Renal cortical epithelial cell (primary cell): ENCODE results near the gene ZNF816. TPM values are rescaled to one million over a fixed set of nuclear protein-coding genes. Genes with fewer than 3 reads are reported as not detected.
"Not testable (repeated sequence)": the region's sequence is repeated elsewhere in the genome, so short reads cannot be mapped to it uniquely, and the experiment has no call there.

Experiments
- DNase-seq: peaks from one replicate; pipeline ENCODE4 v3.0.0-alpha.2; 2011; ENCODE audit warnings: low read depth
- total RNA-seq: library from RNA; depleted of rRNA; stranded (reverse); fragments of >200 nt; gene quantifications from 2 replicates; pipeline ENCODE4 v1.2.3, GENCODE V29; 2014

ZNF816 gene
- total RNA-seq: 27.8 and 28.3 TPM in 2 replicates

DNA sequence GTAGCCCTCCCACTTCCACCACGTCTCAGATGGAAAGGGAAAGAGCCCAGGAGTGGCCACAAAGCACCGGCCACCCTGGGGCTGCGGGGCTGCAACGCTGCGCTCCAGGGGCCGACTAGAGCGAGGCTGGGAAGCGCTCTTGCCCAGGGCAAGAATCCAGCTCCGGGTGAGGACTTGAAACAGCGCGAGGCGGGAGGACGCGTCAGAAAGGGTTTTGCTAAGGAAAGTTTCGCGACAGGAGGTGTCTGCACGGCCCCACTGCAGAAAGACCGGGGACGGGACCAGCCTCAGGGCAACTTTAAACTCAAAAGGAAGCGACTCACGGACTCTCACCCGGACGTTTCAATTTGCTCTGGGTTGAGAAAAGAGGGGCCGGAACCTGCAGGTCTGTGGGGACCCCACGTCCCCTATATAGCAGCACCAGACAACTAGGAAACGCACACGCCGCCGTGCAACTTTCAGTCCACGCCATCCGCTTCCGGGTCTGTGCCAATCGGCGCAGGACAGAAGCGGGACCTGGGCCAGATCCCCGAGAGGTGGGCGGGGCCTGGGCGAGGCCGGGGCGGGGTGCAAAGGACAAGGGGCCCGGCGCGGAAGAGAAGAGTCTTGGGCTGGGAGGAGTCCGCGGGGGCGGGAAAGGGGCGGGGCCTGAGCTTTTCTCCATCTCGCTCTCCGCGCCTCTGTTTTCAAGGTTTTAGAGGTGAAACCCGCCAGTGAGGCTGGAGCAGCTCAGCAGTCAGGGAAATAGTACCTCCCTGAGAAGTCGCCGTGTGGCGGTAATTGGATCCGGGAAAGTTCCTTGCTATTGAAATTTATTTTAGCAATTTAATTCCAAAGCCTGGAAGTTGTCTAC is at the start of gene ZNF816:
TSS of gene ZNF816 (minus strand) at position 488 of the 853 bp plus-strand sequence. CDS start 6,792 bp downstream, outside the sequence.
- peak; percentile 77 for DNase-seq

DNA sequence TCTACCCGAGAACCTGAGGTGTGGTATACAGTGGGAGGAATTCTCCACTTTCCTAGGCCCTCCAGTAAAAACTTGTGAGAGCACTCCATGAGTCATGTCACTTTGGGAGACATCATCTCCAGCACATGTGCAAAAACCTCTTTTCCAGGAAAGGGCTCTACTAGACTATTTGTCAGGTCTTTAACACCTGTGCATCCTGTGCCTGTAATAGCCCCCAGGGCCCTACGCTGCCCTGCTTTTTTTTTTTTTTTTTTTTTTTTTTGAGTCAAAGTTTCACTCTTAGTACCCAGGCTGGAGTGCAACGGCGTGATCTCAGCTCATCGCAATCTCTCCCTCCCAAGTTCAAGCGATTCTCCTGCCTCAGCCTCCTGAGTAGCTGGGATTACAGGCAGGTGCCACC is 49.3 kb upstream of the ZNF816 start:
- no peak for DNase-seq

DNA sequence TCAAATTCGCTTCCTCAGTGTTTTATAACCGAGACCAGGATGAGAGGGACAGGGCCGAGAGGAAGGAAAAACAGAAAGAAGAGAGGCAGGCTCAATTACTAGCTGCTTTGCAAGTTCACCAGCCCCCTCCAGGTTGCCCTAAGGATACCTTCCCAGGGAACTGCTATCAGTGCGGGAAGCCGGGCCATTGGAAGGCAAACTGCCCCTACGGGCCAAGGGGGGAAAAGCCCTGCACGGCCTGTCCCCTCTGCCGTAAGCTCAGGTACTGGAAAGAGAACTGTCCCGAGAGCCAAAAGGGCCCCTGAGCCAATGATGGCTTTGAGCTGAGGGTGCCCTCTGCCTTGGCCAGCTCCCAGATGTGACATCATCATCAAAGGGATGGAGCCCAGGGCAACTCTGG is 47.8 kb upstream of the ZNF816 start:
- DNase-seq: no peak

DNA sequence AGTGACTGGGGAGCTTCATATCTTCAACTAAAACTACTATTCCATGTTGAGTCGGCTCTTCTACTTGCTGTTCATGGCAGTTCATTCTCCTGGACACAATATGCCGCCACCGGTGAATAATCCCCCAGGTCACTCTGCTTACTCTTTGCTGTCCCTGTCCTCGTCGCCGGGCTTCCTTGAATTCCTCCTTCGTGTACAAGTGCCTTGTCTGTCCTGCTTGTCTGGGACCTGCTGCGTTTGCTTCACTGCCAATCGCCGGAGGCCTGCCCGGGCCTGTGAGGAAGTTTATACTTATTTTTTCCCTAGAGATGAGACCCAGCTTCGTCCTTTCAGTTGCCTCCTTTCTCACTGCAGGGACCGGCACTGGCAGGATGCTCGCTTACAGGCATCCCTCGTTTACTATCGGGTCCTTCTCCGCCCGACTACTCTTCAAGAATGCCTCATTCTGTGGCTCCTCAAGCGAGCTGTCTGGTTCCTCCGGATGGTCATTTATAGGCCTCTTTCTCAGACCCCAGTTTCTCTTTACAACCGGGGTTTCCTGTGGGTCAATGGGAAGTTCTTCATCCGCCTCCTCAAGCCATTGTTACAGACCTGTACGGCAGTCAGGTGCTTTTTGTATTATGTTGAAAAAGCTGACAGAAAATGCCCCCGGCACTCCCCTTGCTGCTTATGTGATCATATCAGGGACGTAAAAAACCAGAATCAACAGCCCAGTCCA is 45.5 kb upstream of the ZNF816 start:
- DNase-seq: no peak

DNA sequence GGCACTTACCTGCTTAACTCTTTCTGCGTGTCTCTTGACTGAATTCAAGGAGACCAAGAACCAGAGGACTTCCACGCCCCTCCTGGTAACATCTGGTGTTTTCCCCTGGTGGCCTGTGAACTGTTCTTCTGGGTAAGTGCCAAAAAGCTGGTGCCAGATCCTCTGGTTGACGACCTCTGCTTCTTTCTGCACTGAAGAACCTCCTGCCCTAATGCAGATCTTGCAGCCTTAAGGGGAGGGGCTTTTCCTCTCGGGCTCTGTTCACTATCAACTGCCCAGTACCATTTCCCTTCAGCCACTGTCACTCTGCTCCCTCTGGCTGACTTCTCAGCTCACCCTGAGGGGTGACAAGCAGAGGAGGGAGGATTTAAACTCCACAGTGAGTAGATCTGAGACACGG is 44.9 kb upstream of the ZNF816 start:
- no peak for DNase-seq

DNA sequence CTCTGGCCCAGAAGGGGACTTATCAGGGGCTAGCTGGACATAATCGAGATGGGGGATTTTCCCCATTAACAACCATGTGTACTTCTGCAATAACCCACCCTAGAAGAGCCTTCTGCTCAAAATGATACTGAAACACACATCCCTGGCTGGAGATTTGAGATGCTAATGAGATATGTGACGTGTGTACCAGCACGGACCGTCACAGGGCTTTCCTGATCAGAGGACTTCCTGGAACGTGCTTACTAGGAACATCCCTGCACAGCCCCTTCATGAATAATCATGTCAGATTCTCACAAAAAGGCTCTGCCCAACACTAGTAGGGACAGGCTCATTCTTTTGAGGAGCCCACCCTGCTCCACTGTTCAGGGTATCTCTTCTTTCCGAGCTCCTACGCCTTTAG is 44.5 kb upstream of the ZNF816 start:
- DNase-seq: no peak

DNA sequence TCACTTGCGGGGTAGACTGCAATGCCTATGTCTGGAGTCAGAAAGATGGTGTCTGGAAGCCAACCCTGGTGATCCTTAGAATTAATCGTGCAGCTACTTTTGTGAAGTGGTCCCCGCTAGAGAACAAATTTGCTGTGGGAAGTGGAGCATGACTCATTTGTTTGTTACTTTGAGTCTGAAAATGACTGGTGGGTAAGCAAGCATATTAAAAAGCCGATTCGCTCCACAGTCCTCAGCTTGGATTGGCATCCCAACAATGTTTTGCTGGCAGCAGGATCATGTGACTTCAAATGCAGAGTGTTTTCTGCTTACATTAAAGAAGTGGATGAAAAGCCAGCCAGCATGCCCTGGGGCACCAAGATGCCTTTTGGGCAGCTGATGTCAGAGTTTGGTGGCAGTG is 41.6 kb upstream of the ZNF816 start:
- no peak for DNase-seq

DNA sequence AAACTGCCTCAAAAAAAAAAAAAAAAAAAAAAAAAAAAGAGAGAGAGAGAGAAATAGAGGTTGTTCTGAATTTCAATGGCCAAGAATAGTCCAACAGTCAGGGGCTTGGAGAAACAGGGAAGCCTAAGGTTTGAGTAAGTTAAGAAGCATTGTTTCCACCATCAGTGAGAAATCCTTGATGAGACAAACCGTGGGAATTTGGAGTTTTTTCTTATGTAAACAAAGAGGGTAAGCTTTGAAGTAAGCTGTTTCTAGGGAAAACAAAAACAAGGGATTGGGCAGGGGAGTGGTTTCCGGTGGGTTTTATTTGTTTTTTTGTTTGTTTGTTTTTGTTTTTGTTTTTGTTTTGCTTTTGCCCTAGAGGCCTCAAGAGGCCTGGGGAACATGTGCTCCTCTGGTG is 39.8 kb upstream of the ZNF816 start:
- DNase-seq: no peak

DNA sequence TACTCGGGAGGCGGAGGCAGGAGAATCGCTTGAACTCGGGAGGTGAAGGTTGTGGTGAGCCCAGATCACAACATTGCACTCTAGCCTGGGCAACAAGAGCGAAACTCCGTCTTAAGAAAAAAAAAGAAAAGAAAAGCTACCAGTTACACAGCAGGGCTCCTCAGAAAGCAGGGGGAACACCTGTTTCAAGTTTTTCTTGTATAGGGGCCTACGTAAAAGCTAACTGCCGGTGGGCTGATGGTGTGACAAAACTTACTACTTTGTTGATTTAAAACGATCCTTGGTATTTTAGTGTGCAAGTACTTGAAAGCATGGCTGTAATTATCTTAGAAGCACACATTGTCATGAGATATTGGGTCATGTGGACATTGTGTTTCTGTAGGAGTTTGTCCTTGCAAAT is 35.3 kb upstream of the ZNF816 start:
- no peak for DNase-seq

DNA sequence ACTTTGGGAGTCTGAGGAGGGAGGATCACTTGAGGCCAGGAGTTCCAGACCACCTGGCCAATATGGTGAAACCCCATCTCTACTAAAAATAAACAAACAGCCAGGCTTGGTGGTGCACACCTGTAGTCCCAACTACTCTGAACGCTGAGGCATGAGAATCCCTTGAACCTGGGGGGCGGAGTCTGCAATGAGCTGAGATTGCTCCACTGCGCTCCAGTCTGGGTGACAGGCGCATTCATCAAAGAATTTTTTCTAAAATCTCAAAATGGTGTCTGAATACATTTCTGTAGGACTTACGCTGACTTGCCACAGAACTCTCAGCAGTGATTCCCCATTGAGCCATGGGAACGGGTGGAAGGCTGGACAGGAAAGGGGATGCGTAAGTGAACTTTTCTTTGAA is 33.0 kb upstream of the ZNF816 start:
- DNase-seq: no peak

DNA sequence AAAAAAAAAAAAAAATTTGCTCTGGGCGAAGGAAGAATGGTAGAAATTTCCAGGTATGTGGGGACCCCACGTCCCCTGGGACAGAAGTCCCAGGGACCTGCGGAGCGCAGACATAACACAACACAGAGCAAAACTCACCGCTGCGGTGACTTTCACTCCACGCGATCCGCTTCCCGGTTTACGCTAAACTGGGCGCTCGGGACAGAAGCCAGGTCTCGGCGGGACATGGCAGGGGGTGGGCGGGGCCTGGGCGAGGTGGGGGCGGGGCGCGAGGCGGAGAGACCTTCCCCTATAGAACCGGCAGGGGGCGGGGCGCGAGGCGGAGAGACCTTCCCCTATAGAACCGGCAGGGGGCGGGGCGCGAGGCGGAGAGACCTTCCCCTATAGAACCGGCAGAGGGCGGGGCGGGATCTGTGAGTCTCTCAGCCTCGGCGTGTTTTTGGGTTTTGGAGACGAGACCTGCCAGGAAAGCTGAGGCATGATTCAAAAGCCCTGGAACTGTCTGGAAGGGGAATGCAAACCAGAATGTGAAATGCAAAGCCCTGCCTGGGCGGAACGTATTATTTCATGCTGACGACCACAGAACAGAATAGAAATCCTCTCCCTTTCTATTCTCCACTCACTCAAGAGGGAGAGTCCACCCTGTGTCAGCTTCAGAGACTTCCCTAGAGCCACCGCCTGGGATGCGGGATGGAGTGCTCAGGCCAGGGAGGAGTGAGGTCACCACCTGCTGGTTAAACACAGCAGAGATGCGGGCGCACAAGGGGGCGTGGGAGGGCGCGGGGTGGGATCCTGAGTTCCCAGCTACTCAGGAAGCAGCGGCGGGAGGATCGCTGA is 30.9 kb upstream of the ZNF816 start:
- peak; percentile 10 for DNase-seq

DNA sequence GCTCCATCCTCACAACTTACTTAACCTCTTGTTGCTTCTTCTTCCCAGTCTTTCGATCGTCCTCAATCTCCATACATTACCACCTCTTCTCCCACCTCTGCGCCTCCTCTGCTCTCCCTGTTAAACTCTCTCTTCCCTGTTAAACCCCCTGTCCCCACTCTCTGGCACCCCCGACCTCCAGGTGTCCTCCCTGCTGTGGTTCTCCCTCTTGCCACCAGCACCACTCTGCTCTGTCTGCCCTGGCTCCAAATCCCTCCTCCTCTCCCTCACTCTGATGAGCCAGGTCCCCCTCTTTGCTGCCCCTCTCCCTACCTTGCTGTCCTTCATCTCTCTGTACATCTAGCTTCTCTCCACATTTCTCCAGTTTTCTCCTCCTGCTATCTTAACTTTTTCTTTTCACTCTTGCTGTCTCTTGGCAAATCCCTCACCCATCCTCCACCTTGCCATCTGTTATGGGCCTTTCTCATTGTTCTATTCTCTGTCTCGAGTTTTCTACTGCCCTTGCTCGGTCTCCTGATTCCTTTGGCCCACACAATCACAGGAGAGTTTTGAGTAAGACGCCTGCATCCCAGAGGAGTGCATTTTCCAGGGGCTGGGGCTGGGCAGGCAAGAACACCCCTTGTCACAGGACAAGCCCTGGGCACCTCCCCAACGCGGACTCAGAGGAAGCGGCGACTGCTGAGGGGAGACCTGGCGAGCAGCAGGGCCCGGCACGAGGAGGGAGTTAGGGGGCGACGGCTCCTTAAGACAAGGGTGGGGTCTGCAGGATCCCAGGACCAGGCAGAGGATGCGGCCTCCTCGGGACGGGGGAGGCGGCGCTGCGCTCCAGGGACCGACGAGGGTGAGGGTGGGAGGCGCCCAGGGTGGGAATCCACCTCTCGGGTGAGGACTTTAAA is 29.7 kb upstream of the ZNF816 start:
- no peak for DNase-seq

DNA sequence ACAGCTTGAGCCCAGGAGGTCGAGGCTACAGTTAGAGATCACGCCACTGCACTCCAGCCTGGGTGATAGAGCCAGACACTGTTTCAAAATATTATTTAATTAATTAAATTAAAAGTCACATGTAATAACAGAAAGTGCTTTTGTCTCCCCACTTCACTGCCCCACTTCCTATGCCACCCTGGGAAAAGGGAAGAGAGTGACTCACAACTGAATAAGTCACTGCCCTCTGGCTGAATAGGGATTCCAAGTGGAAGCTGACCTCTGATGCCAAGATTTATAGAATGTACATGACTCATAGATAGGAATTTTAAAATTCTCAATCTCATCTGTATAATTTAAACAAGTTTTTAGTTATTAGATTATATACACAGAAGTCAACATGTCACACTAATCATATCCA is 28.8 kb upstream of the ZNF816 start:
- DNase-seq: peak; percentile 64

DNA sequence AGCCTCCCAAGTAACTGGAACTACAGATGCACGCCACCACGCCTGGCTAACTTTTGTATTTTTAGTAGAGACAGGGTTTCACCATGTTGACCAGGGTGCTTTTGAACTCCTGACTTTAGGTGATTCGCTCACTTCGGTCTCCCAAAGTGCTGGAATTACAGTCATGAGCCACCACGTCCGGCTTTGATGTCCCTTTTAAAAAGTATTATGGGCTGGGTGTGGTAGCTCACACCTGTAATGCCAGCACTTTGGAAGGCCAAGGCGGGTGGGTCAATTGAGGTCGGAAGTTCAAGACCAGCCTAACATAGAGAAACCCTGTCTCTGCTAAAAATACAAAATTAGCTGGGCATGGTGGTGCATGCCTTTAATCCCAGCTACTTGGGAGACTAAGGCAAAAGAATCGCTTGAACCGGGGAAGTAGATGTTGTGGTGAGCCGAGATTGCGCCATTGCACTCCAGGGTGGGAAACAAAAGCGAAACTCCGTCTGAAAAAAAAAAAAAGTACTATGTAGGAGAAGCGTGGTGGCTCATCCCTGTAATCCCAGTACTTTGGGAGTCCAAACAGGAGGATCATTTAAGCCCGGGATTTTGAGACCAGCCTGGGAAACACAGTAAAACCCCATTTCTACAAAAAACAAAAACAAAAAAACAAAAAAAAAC is 28.2 kb upstream of the ZNF816 start:
- no peak for DNase-seq

DNA sequence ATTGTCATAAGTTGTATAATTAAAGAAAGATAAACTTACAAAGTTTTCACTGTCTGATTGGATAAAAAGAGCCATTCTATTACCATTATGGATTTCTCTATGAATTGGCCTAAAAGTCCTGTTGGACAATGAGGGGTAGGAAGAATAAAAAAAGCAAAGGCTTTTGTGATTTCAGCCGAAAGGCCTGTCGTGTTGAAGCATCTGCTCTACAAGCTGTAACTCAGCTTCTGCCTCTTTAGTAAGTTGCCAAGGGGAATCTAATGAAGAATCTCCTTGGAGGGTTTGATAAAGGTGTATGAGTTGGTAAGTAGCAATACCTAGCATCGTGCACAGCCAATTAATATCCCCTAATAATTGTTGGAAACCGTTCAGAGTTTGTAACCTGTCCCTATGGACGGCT is 25.8 kb upstream of the ZNF816 start:
- DNase-seq: no peak

DNA sequence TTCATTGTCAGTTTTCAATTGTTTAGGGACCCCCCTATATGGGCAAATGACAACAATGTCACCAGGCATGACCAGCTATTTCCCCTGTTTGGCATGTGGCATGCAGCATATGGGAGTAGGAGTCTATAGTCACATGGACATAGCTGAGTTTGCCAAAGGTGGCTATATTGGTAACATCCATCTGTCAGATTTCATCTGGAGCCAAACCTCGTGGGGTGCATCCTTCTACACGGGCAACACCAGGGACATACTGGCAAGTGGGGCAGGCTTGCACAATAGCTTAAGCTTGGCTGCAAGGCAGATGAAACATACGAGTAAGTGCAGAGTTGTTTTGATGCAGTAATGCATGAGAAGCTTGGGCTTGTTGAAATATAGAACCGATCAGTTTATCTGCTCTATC is 24.5 kb upstream of the ZNF816 start:
- DNase-seq: no peak

DNA sequence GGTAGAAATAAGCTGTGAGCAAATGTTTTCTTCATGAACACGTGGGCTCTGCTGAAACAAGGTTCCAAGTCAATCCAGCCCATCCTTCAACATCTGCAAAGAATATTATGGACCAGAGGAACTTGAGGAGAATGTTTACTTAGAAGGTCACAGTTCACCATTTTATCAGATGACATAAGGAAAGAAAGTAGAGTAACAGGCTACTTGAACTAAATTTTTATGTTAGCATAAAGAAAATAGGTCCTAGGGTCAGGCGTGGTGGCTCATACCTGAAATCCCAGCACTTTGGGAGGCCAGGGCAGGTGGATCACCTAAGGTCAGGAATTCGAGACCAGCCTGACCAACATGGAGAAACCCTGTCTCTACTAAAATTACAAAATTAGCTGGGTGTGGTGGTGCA is 20.5 kb upstream of the ZNF816 start:
- DNase-seq: not testable (repeated sequence)

DNA sequence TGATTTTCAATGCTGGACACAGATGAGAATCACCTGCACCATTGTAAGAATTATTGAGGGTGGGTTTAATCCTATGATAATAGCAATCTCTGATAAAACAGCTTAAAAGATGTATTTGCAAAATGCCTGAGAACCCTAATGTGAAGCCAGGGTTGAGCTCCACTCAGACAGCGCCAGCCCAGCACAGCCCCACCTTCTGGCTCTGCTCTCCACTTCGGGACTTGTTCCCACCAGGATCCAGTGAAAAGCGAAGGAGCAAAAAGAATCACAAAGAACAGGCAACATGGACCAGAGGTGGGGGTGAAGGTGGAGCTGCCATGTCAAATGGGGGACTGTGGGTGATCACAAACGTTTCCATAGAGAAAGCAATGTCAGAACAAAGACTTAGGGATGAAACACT is 18.6 kb upstream of the ZNF816 start:
- DNase-seq: no peak

DNA sequence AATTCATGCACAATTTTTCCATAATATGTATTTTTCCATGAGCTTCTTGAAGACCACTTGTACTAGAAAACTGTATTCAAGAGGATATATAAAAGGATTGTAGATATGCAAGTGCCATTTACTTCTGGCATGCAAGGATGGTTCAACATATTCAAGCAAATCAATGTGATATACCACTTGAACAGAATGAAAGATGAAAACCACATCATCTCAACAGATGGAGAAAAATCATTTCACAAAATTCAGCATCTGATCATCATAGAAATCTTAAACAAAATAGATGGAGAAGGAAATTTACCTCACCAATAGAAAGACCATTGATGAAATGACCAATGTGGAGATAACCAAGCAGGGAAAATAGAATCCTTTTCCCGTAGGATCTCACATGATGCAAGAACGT is 5.1 kb upstream of the ZNF816 start:
- no peak for DNase-seq

DNA sequence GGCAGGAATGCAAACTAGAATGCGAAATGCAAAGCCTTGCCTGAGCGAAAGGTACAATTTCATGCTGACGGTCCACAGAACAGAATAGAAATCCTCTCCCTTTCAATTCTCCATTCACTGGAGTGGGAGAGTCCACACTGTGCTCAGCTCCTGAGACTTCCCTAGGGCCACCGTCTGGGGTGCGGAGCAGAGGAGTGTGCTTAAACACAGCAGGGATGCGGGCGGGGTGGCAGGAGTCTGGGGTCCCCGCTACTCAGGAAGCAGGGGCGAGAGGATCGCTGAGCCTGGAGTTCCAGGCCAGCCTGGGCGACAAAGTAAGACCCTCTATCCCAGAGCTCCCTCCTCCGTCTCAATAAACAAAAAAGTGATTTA is 552 bp upstream of the ZNF816 start:
- DNase-seq: no peak

DNA sequence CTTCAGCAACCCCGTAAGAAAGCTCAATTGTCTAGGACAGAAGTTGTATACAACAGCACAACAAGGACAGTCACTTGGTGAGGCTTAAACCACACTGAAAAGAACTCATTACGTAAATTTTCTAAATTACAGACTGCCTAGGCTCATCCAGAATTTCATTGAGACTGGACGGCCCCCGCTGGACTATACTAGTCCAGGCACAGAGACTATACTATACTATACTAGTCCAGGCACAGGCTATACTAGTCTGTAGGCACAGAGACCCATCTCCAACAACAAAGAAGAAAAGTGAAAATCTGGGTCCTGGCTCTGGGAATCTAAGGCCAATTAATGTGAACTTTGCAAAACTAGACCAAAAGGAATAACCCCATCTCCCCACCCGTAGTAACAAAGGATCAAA is 700 bp downstream of the ZNF816 start:
- no peak for DNase-seq
